ENCODE results near the gene DNAJC5.

The DNAJC5 gene

DNA sequence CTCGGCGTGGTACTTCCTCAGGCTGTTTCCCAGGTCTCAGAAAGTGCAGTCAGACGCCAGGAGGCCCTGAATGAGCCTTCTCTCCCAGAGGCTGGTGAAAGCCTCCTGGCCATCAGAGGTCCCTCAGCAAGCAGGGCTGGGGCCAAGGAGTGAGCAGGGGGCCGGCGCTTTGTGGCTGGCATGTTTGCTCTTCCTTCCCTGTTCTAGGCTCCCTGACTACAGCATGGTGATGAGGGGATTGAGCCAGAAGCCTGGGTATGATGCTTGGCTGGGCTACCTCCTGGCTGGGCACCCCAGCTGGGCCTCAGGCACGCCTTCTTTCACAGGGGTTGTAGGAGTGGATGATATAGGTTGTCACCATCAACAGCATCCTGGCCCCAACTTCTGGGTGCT lies 11.7 kb upstream of the DNAJC5 start:
- no peak for TF ChIP-seq CTCF (IDR thresholded peaks at IDR 0.05; ENCODE audit: low read depth, low read length, missing control alignments)
- no peak overlapping the region for H3K4me3 ChIP-seq (ENCODE audit: low read depth, low read length)
- no peak for DNase-seq (ENCODE audit: low read depth)

DNA sequence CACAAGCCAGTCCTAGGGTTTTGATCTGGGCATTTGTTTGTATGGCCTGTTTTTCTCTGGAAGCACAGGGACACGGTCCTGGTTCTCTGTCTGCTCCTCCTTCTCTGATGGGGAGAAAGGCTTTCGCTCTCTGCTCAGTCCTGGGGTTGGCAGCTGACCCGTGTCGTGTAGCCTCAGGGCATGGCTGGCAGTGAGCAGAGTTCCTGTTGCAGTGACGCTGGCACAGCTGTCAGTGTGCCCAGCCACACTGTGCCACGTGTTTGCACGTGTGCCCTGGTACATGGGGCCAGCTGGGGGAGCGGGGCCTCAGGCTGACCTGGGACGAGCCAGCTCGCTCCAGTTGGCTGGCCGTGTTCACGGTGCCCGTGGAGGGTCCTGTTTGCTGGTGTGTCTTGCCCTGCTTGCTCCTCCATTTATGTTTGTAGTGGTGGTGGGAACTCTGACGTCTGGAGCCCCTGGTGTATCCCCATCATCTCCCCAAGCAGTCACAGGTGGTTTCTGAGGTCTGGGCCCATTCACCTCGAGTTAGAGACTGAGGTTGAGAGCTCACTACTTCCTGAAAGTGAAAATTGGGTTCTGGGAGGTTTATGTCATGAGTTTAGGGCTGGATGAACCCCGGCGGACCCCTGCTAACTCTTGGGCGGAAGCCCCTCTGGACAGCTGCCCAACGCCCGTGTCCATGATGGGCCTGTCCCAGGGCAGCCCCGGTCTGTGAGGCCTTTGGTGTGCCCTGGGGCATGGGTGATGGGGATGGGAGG lies 10.2 kb upstream of the DNAJC5 start:
- no peak for DNase-seq (ENCODE audit: low read depth)
- TF ChIP-seq CTCF (IDR thresholded peaks at IDR 0.05; ENCODE audit: low read depth, low read length, missing control alignments): no peak
- no peak overlapping the region for H3K4me3 ChIP-seq (ENCODE audit: low read depth, low read length)

DNA sequence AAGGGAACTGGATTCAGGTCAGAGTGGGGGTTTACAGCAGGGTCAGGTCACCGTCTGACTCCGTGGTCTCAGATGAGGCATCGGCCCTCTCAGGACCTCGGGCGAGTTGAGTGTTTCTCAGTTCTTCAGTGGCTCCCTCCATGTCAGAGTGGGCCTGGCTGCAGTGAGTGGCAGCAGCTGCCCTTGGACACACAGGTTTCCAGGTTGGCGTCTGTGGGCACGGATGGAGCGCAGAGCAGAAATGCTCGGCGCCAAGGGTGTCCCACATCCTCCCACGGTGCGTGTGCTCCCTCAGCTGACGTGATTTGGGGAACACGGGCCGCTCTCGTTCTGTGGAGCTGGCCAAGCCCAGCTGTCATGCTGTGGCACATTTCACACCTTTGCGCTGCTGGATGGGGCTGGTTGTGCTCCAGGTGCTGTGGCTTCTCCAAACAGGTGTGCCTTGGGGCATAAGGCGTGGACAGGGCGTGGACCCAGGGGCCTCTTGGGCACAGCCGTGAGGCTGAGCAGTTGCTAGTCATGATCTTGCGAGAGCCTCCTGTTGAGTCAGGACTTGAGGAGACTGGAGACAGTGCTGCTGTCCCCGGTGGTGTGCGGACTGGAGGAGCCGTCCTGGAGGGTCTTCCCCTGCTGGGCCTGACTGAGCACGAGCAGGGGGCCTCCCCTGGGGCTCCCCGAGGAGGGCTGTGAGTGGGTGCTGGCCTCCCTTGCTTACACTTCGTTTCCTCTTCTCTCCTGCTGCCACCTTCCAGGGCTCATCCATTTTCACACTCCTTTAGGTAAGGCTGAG lies 9.5 kb upstream of the DNAJC5 start:
- DNase-seq (ENCODE audit: low read depth): no peak
- H3K4me3 ChIP-seq (ENCODE audit: low read depth, low read length): no peak overlapping the region
- no peak for TF ChIP-seq CTCF (IDR thresholded peaks at IDR 0.05; ENCODE audit: low read depth, low read length, missing control alignments)

- H3K4me3 ChIP-seq (ENCODE audit: low read depth, low read length): no peak overlapping the region
- TF ChIP-seq CTCF (IDR thresholded peaks at IDR 0.05; ENCODE audit: low read depth, low read length, missing control alignments): no peak
- DNase-seq (ENCODE audit: low read depth): no peak
These were observed 8.9 kb upstream of the DNAJC5 start for GRCh38 chr20:63886054-63886419.

DNA sequence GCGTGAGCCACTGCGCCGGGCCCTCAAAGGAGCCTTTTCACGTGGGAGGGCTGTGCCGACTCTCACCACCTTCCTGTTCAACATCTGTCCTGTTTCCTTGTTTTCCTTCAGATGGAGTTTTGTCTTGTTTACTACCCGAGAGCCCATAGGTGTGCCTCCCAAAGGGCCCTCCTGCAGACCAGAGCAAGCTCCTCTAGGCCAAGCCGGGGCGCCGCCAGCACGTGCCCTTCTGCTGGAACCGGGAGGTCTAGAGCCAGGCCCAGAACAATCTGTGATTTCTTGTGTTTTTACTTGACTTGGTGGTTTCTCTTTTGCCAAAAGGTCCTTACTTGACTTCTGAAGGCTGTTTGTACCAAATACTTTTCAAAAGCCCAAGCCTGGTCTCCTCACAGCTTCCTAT lies 8.0 kb upstream of the DNAJC5 start:
- H3K4me3 ChIP-seq (ENCODE audit: low read depth, low read length): no peak overlapping the region
- no peak for TF ChIP-seq CTCF (IDR thresholded peaks at IDR 0.05; ENCODE audit: low read depth, low read length, missing control alignments)
- no peak for DNase-seq (ENCODE audit: low read depth)

GRCh38 chr20:63889241-63890200 lies 5.4 kb upstream of the DNAJC5 start:
- TF ChIP-seq CTCF (IDR thresholded peaks at IDR 0.05; ENCODE audit: low read depth, low read length, missing control alignments): no peak
- no peak overlapping the region for H3K4me3 ChIP-seq (ENCODE audit: low read depth, low read length)
- no peak for DNase-seq (ENCODE audit: low read depth)
